HEK293T (cell line): ENCODE results near the gene MEGF6.

Experiments
- ARNT ChIP-seq: fragments of 450-650 bp; IDR thresholded peaks from 2 replicates; pipeline ENCODE4 v1.6.1; 2017; ENCODE audit warnings: mild to moderate bottlenecking
- CTBP1 ChIP-seq: fragments of 450-650 bp; IDR thresholded peaks from 2 replicates; pipeline ENCODE4 v1.6.1; 2016; ENCODE audit warnings: borderline replicate concordance
- ELF4 ChIP-seq: fragments of 450-650 bp; IDR thresholded peaks from 2 replicates; pipeline ENCODE4 v1.6.1; 2017; ENCODE audit warnings: antibody characterized with exemption
- FOXA1 ChIP-seq: fragments of 450-650 bp; IDR thresholded peaks from 2 replicates; pipeline ENCODE4 v1.6.1; 2016; ENCODE audit warnings: mild to moderate bottlenecking
- FOXK2 ChIP-seq: fragments of 450-650 bp; IDR thresholded peaks from 2 replicates; pipeline ENCODE4 v1.6.1; 2016; ENCODE audit warnings: mild to moderate bottlenecking
- L3MBTL2 ChIP-seq: fragments of 450-650 bp; conservative IDR thresholded peaks from 2 replicates; pipeline ENCODE4 v1.6.1; 2016; ENCODE audit warnings: mild to moderate bottlenecking
- SUZ12 ChIP-seq: fragments of 450-650 bp; IDR thresholded peaks from 2 replicates; pipeline ENCODE4 v1.6.1; 2016; ENCODE audit warnings: mild to moderate bottlenecking
- ZNF384 ChIP-seq: fragments of 450-650 bp; IDR thresholded peaks from 2 replicates; pipeline ENCODE4 v1.6.1; 2016

GRCh38 chr1:3609769-3610526, 1.4 kb downstream of the MEGF6 start:
- TF ChIP-seq FOXA1 (no peak), L3MBTL2 (no peak), SUZ12 (no peak), ELF4 (no peak), ARNT (no peak), FOXK2 (no peak), CTBP1 (no peak), ZNF384 (no peak)
